HepG2 (cell line): ENCODE results near the gene CNPY4. TPM values are rescaled to one million over a fixed set of nuclear protein-coding genes. Genes with fewer than 3 reads are reported as not detected.

ENCODE experiments used
- FOXC1 ChIP-seq: sonication (generic); formaldehyde crosslinking; IDR thresholded peaks from 2 replicates; pipeline ENCODE4 v1.8.0; 2022; ENCODE audit warnings: mild to moderate bottlenecking, missing genetic modification reagents, borderline replicate concordance
- MTA1 ChIP-seq: sonication (generic); formaldehyde crosslinking; IDR thresholded peaks from 2 replicates; pipeline ENCODE4 v1.4.0; 2020; ENCODE audit warnings: missing genetic modification reagents, mild to moderate bottlenecking, borderline replicate concordance
- PCBP1 ChIP-seq: fragments of 200-400 bp; formaldehyde crosslinking; IDR thresholded peaks from 2 replicates; pipeline ENCODE4 v1.6.1; 2017; ENCODE audit warnings: mild to moderate bottlenecking, low read depth, low read length, borderline replicate concordance
- ZNF230 ChIP-seq: sonication (generic); formaldehyde crosslinking; IDR thresholded peaks from 2 replicates; pipeline ENCODE4 v1.4.0; 2020; ENCODE audit warnings: mild to moderate bottlenecking, missing genetic modification reagents
- ZNF564 ChIP-seq: sonication (generic); formaldehyde crosslinking; IDR thresholded peaks from 2 replicates; pipeline ENCODE4 v1.8.1; 2023; ENCODE audit warnings: mild to moderate bottlenecking, missing genetic modification reagents
- ZNF737 ChIP-seq: sonication (generic); formaldehyde crosslinking; IDR thresholded peaks from 2 replicates; pipeline ENCODE4 v1.5.0; 2020; ENCODE audit warnings: missing genetic modification reagents, mild to moderate bottlenecking, borderline replicate concordance
- polyA plus RNA-seq, 8 experiments: library from polyadenylated mRNA; depleted of rRNA in 3 of 8; stranded (reverse) in 7 of 8; unstranded in 1 of 8; fragments of >200 nt; fragmentation: Illumina TruSeq in 4 of 8; extraction: Trizol in 4 of 8; gene quantifications; 2 replicates each; pipeline versions ENCODE4 v1.2.1 to v1.2.3, GENCODE V29; 2011 to 2016; ENCODE audit warnings: low read depth in 4 of 8, missing spikeins in 1 of 8, mixed read lengths in 1 of 8; ENCODE audit not compliant: insufficient read depth in 1 of 8
- total RNA-seq, 5 experiments: library from RNA; depleted of rRNA; stranded (reverse); fragments of >200 nt; fragmentation: Illumina TruSeq; extraction: Trizol; gene quantifications; 2 replicates each; pipeline ENCODE4 v1.2.3, GENCODE V29; 2016; ENCODE audit warnings: low read depth in 1 of 5
- TF ChIP-seq, protein P1 (sequence below): sonication (generic); formaldehyde crosslinking; IDR thresholded peaks from 2 replicates; pipeline ENCODE4 v1.5.0; 2020; ENCODE audit warnings: mild to moderate bottlenecking, missing genetic modification reagents, borderline replicate concordance
- TF ChIP-seq, protein P2 (sequence below): sonication (generic); formaldehyde crosslinking; conservative IDR thresholded peaks from 2 replicates; pipeline ENCODE4 v1.8.0; 2022; ENCODE audit warnings: missing genetic modification reagents
- TF ChIP-seq, protein P3 (sequence below): sonication (generic); formaldehyde crosslinking; IDR thresholded peaks from 2 replicates; pipeline ENCODE4 v1.4.0; 2020; ENCODE audit warnings: missing genetic modification reagents
- TF ChIP-seq, protein P4 (sequence below): sonication (generic); formaldehyde crosslinking; IDR thresholded peaks from 2 replicates; pipeline ENCODE4 v1.5.1; 2020; ENCODE audit warnings: mild to moderate bottlenecking, missing genetic modification reagents, borderline replicate concordance

The CNPY4 gene
- total and polyA plus RNA-seq, 2 of the 13 experiments (the other 11 are each of a cell fraction or from before 2014, with no cell fraction given): 6.2 to 12.7 TPM

DNA sequence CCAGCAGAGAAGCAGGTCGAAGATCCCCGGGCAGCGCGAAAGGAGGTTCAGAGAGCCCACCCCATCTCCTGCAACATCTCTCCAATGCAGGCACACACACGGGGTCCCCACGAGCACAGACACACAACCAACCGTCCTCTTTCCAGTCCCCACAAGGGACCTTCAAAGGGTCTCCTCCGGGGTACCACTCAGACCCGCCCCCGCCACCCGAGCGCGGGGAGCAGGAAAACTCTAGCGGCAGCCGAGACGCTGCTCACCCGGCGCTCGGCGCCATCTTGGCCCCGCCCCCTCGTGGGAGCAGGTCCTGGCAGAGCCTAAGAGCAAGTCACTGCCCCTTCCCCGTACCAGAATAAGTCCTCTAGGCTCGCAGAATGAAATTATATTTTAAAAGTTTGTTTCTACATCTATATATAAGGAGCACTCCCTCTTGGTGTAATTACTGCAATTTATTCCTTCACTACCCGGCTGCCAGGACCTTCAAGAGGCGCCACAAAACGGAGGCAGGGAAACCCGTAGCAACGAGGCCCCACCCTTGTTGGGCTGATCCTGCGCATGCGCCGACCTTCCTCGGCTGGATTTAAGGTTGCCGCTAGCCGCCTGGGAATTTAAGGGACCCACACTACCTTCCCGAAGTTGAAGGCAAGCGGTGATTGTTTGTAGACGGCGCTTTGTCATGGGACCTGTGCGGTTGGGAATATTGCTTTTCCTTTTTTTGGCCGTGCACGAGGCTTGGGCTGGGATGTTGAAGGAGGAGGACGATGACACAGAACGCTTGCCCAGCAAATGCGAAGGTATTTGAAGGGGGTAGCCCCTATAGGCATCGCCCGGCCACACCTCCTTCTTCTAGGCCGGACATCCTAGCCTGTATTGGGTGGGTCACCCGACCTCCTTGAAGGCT is at the start of gene CNPY4, which contains the start of gene TAF6 (continued):
- TF ChIP-seq, protein P1, sequence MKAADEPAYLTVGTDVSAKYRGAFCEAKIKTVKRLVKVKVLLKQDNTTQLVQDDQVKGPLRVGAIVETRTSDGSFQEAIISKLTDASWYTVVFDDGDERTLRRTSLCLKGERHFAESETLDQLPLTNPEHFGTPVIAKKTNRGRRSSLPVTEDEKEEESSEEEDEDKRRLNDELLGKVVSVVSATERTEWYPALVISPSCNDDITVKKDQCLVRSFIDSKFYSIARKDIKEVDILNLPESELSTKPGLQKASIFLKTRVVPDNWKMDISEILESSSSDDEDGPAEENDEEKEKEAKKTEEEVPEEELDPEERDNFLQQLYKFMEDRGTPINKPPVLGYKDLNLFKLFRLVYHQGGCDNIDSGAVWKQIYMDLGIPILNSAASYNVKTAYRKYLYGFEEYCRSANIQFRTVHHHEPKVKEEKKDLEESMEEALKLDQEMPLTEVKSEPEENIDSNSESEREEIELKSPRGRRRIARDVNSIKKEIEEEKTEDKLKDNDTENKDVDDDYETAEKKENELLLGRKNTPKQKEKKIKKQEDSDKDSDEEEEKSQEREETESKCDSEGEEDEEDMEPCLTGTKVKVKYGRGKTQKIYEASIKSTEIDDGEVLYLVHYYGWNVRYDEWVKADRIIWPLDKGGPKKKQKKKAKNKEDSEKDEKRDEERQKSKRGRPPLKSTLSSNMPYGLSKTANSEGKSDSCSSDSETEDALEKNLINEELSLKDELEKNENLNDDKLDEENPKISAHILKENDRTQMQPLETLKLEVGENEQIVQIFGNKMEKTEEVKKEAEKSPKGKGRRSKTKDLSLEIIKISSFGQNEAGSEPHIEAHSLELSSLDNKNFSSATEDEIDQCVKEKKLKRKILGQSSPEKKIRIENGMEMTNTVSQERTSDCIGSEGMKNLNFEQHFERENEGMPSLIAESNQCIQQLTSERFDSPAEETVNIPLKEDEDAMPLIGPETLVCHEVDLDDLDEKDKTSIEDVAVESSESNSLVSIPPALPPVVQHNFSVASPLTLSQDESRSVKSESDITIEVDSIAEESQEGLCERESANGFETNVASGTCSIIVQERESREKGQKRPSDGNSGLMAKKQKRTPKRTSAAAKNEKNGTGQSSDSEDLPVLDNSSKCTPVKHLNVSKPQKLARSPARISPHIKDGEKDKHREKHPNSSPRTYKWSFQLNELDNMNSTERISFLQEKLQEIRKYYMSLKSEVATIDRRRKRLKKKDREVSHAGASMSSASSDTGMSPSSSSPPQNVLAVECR (CRISPR knock-in tag): peak; percentile 70; the same call in 1 of the 2 replicates
- no peak; the same call in 1 of the 2 replicates for TF ChIP-seq ZNF230 (CRISPR knock-in tag)
- TF ChIP-seq, protein P2, sequence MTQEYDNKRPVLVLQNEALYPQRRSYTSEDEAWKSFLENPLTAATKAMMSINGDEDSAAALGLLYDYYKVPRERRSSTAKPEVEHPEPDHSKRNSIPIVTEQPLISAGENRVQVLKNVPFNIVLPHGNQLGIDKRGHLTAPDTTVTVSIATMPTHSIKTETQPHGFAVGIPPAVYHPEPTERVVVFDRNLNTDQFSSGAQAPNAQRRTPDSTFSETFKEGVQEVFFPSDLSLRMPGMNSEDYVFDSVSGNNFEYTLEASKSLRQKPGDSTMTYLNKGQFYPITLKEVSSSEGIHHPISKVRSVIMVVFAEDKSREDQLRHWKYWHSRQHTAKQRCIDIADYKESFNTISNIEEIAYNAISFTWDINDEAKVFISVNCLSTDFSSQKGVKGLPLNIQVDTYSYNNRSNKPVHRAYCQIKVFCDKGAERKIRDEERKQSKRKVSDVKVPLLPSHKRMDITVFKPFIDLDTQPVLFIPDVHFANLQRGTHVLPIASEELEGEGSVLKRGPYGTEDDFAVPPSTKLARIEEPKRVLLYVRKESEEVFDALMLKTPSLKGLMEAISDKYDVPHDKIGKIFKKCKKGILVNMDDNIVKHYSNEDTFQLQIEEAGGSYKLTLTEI (CRISPR knock-in tag): no peak
- TF ChIP-seq MTA1: no peak
- TF ChIP-seq, protein P3, sequence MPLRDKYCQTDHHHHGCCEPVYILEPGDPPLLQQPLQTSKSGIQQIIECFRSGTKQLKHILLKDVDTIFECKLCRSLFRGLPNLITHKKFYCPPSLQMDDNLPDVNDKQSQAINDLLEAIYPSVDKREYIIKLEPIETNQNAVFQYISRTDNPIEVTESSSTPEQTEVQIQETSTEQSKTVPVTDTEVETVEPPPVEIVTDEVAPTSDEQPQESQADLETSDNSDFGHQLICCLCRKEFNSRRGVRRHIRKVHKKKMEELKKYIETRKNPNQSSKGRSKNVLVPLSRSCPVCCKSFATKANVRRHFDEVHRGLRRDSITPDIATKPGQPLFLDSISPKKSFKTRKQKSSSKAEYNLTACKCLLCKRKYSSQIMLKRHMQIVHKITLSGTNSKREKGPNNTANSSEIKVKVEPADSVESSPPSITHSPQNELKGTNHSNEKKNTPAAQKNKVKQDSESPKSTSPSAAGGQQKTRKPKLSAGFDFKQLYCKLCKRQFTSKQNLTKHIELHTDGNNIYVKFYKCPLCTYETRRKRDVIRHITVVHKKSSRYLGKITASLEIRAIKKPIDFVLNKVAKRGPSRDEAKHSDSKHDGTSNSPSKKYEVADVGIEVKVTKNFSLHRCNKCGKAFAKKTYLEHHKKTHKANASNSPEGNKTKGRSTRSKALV (CRISPR knock-in tag): peak; percentile 83
- no peak; the same call in 1 of the 2 replicates for TF ChIP-seq ZNF564 (CRISPR knock-in tag)
- no peak for TF ChIP-seq PCBP1
- TF ChIP-seq ZNF737 (CRISPR knock-in tag): no peak
- peak; percentile 62 for TF ChIP-seq FOXC1
- TF ChIP-seq, protein P4, sequence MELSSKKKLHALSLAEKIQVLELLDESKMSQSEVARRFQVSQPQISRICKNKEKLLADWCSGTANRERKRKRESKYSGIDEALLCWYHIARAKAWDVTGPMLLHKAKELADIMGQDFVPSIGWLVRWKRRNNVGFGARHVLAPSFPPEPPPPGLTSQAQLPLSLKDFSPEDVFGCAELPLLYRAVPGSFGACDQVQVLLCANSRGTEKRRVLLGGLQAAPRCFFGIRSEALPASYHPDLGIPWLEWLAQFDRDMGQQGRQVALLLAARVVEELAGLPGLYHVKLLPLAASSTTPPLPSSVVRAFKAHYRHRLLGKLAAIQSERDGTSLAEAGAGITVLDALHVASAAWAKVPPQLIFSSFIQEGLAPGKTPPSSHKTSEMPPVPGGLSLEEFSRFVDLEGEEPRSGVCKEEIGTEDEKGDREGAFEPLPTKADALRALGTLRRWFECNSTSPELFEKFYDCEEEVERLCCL (CRISPR knock-in tag): no peak
